OCI-LY1 (cell line): ENCODE data around the gene RILPL2.

Experiments used
- EZH2 ChIP-seq: fragments of 200-600 bp; sonication (generic), shearing (Covaris generic); IDR thresholded peaks from 2 replicates; pipeline ENCODE4 v1.8.0; 2017; ENCODE audit warnings: borderline replicate concordance, mixed run types, mild to moderate bottlenecking, antibody characterized with exemption, low read length, moderate library complexity, mixed read lengths
- TF ChIP-seq, protein P1 (sequence below): fragments of 200-600 bp; sonication (generic), shearing (Covaris generic); IDR thresholded peaks from 2 replicates; pipeline ENCODE4 v1.5.1; 2017; ENCODE audit warnings: mild to moderate bottlenecking, antibody characterized with exemption, low read length, moderate library complexity, mixed read lengths

DNA sequence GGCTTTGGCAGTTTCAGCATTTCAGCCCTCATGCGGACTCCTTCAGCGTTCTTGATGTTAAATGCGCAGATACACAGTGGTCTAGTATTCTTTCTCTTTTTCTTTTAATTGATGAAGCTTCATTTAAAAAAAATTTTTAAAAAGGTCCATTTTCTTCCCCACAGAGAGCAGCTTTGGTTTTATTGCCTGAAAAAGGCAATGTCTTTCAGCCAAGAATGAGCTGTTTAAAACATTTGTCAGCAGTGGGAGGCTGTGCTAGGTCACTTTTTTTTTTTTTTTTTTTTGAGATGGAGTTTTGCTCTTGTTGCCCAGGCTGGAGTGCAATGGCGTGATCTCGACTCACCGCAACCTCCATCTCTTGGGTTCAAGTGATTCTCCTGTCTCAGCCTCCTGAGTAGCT lies 39.1 kb downstream of the RILPL2 start:
- TF ChIP-seq, protein P1, sequence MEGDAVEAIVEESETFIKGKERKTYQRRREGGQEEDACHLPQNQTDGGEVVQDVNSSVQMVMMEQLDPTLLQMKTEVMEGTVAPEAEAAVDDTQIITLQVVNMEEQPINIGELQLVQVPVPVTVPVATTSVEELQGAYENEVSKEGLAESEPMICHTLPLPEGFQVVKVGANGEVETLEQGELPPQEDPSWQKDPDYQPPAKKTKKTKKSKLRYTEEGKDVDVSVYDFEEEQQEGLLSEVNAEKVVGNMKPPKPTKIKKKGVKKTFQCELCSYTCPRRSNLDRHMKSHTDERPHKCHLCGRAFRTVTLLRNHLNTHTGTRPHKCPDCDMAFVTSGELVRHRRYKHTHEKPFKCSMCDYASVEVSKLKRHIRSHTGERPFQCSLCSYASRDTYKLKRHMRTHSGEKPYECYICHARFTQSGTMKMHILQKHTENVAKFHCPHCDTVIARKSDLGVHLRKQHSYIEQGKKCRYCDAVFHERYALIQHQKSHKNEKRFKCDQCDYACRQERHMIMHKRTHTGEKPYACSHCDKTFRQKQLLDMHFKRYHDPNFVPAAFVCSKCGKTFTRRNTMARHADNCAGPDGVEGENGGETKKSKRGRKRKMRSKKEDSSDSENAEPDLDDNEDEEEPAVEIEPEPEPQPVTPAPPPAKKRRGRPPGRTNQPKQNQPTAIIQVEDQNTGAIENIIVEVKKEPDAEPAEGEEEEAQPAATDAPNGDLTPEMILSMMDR: no peak
- TF ChIP-seq EZH2: no peak
